NK-92 (cell line): ENCODE measurements around the gene GALNT18.

Source experiments
- DNase-seq: peaks from one replicate; lab custom pipeline; 2025; ENCODE audit not compliant: unreplicated experiment; lab: John Stamatoyannopoulos, UW

The GALNT18 gene

GRCh38 chr11:11501546-11502262, 120.1 kb downstream of the GALNT18 start:
- DNase-seq, result no peak

DNA sequence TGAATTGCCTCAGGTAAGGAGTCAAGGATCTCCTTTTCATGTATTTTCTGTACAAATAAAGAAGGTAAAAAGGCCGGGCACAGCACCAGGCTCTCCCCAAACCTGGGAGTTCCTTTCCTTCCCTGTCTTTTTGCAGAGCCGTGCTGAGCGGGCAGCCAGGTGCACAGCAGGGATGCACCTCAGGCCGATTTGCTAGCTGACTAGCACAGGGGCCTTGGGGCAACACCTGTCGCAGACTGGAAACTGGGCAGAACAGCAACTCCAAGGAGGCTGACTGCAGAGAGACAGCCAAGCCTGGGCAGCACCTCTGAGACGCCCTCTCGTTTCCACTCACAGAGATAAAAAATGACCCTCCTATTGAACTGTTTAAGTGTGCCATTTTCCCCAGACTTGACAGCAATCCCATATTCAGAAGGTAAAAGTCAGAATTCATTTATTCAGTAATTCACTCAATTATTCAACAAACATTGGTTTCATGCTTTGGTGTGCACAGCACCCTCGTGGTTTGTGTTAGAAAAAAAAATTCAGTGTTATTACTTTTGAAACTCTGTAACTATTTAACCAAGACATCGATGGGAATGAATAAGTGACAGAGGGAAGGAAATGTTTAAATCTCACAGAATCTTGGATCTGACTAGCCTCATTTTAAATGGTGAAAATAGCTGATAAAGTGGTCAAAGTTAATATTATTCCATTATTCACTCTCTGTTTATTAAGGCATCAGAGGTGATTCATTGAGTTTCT, 120.9 kb downstream of the GALNT18 start:
- no peak for DNase-seq

DNA sequence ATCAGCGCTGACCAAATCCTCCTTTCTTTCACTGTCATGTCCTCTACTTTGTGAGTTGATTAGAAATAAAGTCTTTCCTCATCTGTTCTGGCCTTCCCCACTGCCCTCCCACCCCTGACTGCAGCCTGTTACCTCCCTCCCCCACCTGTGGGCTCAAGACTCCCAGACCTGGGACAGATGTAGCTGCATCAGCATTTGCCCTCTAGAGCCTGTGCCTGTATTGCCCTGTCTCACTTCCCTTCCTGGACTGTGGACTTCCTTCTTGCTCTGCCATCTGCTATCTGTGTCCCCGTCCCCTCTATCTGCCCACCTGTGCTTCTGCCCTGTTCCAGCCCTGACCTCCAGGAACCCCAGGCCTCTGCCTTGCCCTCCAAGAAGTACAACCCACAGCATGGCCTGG, 122.5 kb downstream of the GALNT18 start:
- DNase-seq, result no peak

- no peak for DNase-seq
Measured at GRCh38 chr11:11498195-11498594, 123.6 kb downstream of the GALNT18 start.

GRCh38 chr11:11496879-11497278, 124.9 kb downstream of the GALNT18 start:
- DNase-seq, result no peak

DNA sequence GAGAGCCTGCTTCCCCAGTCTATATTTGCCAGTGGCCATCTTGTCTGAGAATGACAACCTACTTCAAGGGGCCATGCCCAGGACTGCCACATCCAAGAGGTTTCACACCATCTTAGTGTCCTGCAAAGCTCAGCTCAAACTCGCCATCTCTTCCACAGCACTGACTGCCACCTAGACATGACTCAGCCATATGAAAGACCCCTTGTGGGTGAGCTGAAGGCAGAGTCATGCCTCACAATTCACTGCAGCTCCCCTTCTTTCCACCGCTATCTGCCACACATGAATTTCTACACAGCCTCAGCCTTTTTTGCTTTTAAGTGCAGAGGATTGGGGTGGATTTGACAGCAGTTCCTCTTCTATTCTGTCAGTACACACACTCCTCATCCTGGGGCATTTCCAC, 127.5 kb downstream of the GALNT18 start:
- DNase-seq, result no peak

- DNase-seq, result no peak
Measured at GRCh38 chr11:11493698-11494097, 128.1 kb downstream of the GALNT18 start.

GRCh38 chr11:11491589-11491988, 130.2 kb downstream of the GALNT18 start:
- DNase-seq, result no peak

DNA sequence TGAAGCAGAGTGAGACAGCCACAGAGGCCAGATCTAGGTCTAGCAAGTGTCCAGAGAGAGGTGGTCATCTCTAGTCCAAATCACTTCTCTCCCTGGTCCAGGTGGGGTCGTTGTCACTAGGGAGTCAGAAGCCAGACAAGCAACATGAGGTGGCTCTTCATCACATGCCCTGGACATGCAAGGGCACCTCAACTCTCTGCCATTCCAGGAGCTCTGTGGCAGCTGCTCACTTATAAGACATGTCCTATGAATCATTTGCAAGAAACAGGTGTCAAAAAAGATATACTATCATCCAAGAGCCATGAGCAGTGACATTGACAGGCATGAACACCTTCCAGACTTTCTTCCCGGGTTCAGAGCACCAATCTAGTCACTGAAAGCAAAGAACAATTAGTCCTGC, 130.8 kb downstream of the GALNT18 start:
- DNase-seq, result no peak

DNA sequence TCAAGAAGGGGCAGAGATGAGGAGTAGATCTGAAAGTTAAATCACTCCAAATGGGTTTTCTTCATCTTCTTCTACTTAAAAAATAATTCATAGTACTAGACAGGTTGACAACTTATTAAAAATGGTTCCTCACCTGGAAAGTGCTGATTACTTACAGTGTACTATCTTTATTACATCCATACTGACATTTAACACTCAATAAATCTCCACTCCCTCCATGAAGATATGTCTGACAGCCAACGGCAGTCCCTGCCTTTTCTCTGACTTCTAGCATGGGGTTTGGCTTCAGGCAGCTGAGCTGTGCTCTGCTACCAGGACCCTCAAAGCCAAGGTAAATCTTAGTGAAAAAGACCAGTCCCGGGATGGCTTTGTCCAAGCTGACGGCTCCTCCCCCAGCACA, 135.4 kb downstream of the GALNT18 start:
- no peak for DNase-seq

GRCh38 chr11:11486002-11486401, 135.8 kb downstream of the GALNT18 start:
- DNase-seq, result no peak

DNA sequence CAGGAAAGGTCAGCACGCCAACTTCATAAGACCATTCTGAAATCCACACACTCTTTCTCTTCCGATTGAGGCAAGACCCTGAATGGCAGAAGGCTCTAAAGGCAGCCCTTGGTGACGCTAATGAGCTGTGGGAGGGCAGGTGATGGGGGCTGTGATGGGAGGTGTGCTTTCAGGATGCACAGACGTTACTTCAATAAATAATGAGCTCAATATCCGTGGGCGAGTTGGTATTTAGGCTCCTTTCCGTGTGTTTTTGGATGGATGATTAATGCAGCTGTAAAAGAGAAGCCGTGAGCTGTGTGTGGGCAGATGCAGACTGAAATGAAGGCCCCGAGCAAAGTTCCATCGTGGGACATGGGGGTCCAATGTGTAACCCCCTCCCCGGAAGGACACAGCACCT, 138.2 kb downstream of the GALNT18 start:
- DNase-seq, result no peak

DNA sequence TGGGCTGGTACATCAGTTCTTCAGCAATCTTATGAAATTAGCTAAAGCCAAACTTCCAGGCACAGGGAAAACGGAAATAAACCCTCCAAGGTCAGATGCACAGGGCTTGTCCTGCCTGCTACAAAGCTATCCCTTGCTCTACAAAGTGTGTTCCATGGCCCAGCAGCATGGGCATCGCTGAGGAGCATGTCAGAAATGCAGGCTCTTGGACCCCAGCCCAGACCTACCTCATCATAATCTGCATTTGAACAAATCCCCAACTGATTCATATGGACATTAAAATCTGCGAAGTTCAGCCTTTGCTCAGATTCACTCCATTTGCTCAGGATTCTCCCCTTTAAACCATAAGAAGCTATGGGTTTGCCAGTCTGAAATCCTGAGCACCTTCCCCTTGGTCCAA, 139.1 kb downstream of the GALNT18 start:
- no peak for DNase-seq

DNA sequence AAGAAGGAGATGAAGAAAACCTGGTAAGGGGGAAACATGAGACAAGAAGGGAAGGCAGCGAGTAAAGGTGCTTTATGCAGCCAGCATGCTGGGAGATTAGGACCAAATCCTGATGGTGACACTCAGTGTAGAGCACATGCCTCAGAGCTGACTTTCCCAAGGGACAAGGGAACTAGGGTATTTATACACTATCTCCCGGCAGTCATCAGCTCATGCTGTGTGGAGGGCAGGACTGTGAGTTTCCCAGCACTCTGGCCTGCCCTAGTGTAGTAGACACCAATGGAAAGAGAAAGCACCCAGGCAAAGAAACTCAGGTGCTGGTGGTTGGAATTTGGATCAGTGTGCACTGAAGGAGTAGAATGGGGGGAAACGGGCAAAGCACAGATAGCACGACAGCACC, 140.4 kb downstream of the GALNT18 start:
- no peak for DNase-seq

GRCh38 chr11:11480971-11481370, 140.8 kb downstream of the GALNT18 start:
- no peak for DNase-seq

- DNase-seq, result no peak
Measured at GRCh38 chr11:11478687-11479086, 143.1 kb downstream of the GALNT18 start.

- no peak for DNase-seq
Measured at GRCh38 chr11:11477695-11478420, 143.9 kb downstream of the GALNT18 start.

DNA sequence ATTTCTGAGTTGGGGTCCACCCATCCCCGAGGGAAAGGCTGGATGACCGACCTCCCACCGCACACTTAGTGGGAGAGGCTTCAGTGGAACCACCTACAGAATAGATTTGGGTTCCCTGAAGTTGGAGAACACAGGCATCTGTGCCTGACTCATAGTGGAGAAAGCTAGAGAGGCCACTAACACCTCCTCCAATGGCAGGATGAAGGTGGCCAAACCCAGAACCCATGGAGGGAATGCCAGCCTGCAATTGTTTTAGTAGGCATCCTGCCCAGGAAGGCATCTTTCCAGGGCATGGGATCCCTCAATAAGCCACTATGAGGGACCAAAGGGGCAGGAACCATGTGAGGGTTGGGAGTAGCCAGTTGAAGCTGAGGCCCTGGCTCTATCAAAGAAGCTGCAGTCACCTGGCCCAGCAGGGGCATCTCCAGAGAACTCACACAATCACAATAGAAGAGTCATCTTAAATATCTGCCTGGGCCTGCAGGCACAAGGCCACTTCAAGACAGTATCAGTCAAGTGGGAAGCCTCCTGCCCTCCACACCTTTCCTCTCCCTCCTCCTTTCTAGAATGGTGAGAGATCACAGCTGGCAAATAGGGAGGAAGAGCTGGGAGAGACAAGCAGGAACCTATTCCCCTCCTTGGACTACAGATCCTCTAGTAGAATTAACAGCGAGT, 144.7 kb downstream of the GALNT18 start:
- no peak for DNase-seq

DNA sequence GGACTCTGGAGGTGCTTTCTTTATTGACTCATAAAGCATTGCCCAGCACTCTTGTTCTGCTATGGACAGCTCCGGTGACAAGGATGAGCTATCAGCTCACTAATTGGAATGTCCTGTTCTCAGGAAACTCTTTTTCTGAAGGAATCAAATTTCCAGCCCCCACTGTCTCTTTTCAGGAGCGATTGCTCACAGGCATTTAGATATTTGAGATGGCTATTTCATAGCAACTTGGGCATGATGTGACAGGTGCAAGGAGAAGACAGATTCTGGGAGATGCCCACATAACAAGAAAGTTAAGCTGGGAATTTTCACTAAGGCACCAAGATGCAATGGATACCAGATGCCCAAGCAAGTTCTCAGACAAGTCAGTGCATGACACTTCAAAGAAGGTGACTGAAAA, 145.3 kb downstream of the GALNT18 start:
- DNase-seq, result no peak

DNA sequence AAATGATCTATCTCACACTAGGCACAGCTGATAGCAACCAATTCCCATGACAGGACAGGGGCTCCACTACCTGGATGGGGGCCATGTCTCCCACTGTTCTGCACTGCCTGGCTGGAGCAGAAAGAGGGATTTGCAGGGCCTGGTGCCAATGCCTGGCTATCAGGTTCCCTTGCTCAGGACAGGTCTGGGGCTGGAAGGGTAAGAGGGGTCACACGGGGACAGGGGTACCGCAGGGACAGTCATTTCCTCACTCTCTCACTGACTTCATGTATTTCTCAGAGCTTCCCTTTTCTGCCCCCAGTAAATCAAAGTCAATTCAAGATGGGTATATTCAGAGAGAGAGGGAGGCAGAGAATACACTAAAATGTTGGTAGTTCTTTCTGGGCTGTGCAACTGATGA, 149.7 kb downstream of the GALNT18 start:
- no peak for DNase-seq

DNA sequence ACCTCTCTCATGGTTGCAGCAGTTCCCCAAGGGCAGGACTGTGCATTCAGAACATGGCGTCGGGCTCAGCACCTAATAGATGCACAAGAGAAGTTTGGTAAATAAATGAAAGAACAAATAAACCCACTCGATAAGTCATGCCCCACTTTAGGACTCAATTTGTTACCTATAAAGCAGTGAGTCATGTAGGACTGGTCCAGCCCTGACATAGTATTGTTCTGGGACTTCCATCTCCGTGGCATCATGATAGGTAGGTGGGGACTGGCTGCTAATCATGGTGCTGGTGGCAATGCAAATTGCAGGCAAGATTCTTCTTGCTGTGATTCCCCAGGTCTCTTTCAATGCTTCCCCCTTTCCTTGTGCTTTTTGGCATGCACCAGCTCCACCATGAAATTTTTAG, 150.6 kb downstream of the GALNT18 start:
- no peak for DNase-seq

DNA sequence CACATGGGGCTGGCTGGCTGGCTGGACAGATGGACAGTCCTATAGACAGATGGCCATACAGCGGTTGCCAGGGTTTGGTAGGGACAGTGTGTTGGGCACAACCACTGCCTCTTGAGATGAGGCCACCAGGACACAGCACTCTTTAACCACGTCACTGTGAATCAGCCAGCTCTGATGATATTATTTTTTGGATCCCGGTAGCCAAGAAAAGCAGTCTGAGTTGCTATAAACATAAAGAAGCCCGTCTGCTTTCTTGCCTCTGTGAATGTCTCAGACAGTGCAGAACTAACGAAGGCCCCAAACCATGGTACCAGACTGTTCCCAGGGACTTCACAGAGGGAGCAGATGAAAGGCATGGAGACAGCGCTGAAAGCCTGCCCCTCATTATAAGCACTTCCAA, 152.9 kb downstream of the GALNT18 start:
- DNase-seq, result no peak
